HepG2 (cell line): ENCODE results near the gene VWA3A. TPM values are rescaled to one million over a fixed set of nuclear protein-coding genes. Genes with fewer than 3 reads are reported as not detected.

ENCODE experiments used
- ATF7 ChIP-seq, 2 experiments: fragments of 450-650 bp in 1 of 2; sonication (generic) in 1 of 2; formaldehyde crosslinking in 1 of 2; IDR thresholded peaks; 2 replicates each; pipeline versions ENCODE4 v1.4.0 to v1.6.1; 2016 to 2020; ENCODE audit warnings: antibody characterized with exemption in 1 of 2, mild to moderate bottlenecking in 1 of 2, missing genetic modification reagents in 1 of 2
- CC2D1A ChIP-seq: sonication (generic); formaldehyde crosslinking; IDR thresholded peaks from 2 replicates; pipeline ENCODE4 v1.8.1; 2023; ENCODE audit warnings: mild to moderate bottlenecking, missing genetic modification reagents
- EEA1 ChIP-seq: sonication (generic); formaldehyde crosslinking; IDR thresholded peaks from 2 replicates; pipeline ENCODE4 v1.5.1; 2020; ENCODE audit warnings: mild to moderate bottlenecking, missing genetic modification reagents, borderline replicate concordance
- EZH2 ChIP-seq: conservative IDR thresholded peaks from 2 replicates; pipeline ENCODE4 v1.6.1; 2012; ENCODE audit warnings: mild to moderate bottlenecking, low read depth, low read length, moderate library complexity
- FLYWCH1 ChIP-seq: sonication (generic); formaldehyde crosslinking; IDR thresholded peaks from 2 replicates; pipeline ENCODE4 v1.8.1; 2023; ENCODE audit warnings: mild to moderate bottlenecking, missing genetic modification reagents
- FOXA1 ChIP-seq, 2 experiments: fragments of 450-650 bp in 1 of 2; sonication (generic) in 1 of 2; formaldehyde crosslinking in 1 of 2; IDR thresholded peaks; 2 replicates each; pipeline versions ENCODE4 v1.4.0 to v1.6.1; 2016 to 2020; ENCODE audit warnings: missing genetic modification reagents in 1 of 2
- GABPA ChIP-seq, 2 experiments: IDR thresholded peaks; 2 replicates each; pipeline ENCODE4 v1.6.1; 2011 to 2016; ENCODE audit warnings: low read depth in 2 of 2, low read length in 1 of 2, missing biosample characterization in 1 of 2, missing genetic modification characterization in 1 of 2
- IRX3 ChIP-seq: sonication (generic); formaldehyde crosslinking; IDR thresholded peaks from 2 replicates; pipeline ENCODE4 v1.8.1; 2023; ENCODE audit warnings: mild to moderate bottlenecking, low read depth, missing genetic modification reagents, borderline replicate concordance
- MATR3 ChIP-seq: sonication (generic); formaldehyde crosslinking; IDR thresholded peaks from 2 replicates; pipeline ENCODE4 v1.4.0; 2020; ENCODE audit warnings: missing genetic modification reagents
- NCOA1 ChIP-seq: sonication (generic); formaldehyde crosslinking; IDR thresholded peaks from 2 replicates; pipeline ENCODE4 v1.9.0; 2021; ENCODE audit warnings: missing genetic modification reagents
- NFYB ChIP-seq: sonication (generic); formaldehyde crosslinking; IDR thresholded peaks from 2 replicates; pipeline ENCODE4 v1.4.0; 2020; ENCODE audit warnings: missing genetic modification reagents
- REL ChIP-seq: sonication (generic); formaldehyde crosslinking; conservative IDR thresholded peaks from 2 replicates; pipeline ENCODE4 v1.8.0; 2022; ENCODE audit warnings: mild to moderate bottlenecking, missing genetic modification reagents, moderate library complexity
- SATB2 ChIP-seq: sonication (generic); formaldehyde crosslinking; IDR thresholded peaks from 2 replicates; pipeline ENCODE4 v1.5.0; 2020; ENCODE audit warnings: missing genetic modification reagents
- SP140L ChIP-seq: sonication (generic); formaldehyde crosslinking; IDR thresholded peaks from 2 replicates; pipeline ENCODE4 v1.4.0; 2020; ENCODE audit warnings: missing genetic modification reagents, borderline replicate concordance
- SSRP1 ChIP-seq: IDR thresholded peaks from 2 replicates; pipeline ENCODE4 v1.6.1; 2016; ENCODE audit warnings: control low read depth
- TCF7L2 ChIP-seq: IDR thresholded peaks from 2 replicates; pipeline ENCODE4 v1.6.1; 2011; ENCODE audit warnings: mild to moderate bottlenecking, low read depth, low read length, moderate library complexity
- TEAD3 ChIP-seq: optimal IDR thresholded peaks from 2 replicates; pipeline ENCODE3; 2016; ENCODE audit warnings: borderline replicate concordance
- ZBTB21 ChIP-seq: sonication (generic); formaldehyde crosslinking; IDR thresholded peaks from 2 replicates; pipeline ENCODE4 v1.4.0; 2020; ENCODE audit warnings: missing genetic modification reagents
- ZFP36L2 ChIP-seq: sonication (generic); formaldehyde crosslinking; IDR thresholded peaks from 2 replicates; pipeline ENCODE4 v1.4.0; 2020; ENCODE audit warnings: missing genetic modification reagents
- ZNF235 ChIP-seq: sonication (generic); formaldehyde crosslinking; IDR thresholded peaks from 2 replicates; pipeline ENCODE4 v1.8.1; 2023; ENCODE audit warnings: mild to moderate bottlenecking, missing genetic modification reagents, borderline replicate concordance
- ZNF292 ChIP-seq: sonication (generic); formaldehyde crosslinking; IDR thresholded peaks from 2 replicates; pipeline ENCODE4 v1.8.1; 2022; ENCODE audit warnings: mild to moderate bottlenecking, low read depth, missing genetic modification reagents, borderline replicate concordance
- polyA plus RNA-seq, 8 experiments: library from polyadenylated mRNA; depleted of rRNA in 3 of 8; stranded (reverse) in 7 of 8; unstranded in 1 of 8; fragments of >200 nt; fragmentation: Illumina TruSeq in 4 of 8; extraction: Trizol in 4 of 8; gene quantifications; 2 replicates each; pipeline versions ENCODE4 v1.2.1 to v1.2.3, GENCODE V29; 2011 to 2016; ENCODE audit warnings: low read depth in 4 of 8, missing spikeins in 1 of 8, mixed read lengths in 1 of 8; ENCODE audit not compliant: insufficient read depth in 1 of 8
- total RNA-seq, 5 experiments: library from RNA; depleted of rRNA; stranded (reverse); fragments of >200 nt; fragmentation: Illumina TruSeq; extraction: Trizol; gene quantifications; 2 replicates each; pipeline ENCODE4 v1.2.3, GENCODE V29; 2016; ENCODE audit warnings: low read depth in 1 of 5
- TF ChIP-seq, protein P1 (sequence below): sonication (generic); formaldehyde crosslinking; IDR thresholded peaks from 2 replicates; pipeline ENCODE4 v1.4.0; 2020; ENCODE audit warnings: missing genetic modification reagents
- TF ChIP-seq, protein P2 (sequence below): sonication (generic); formaldehyde crosslinking; IDR thresholded peaks from 2 replicates; pipeline ENCODE4 v1.4.0; 2020; ENCODE audit warnings: missing genetic modification reagents
- TF ChIP-seq, protein P3 (sequence below): IDR thresholded peaks from 2 replicates; pipeline ENCODE4 v1.6.1; 2018; ENCODE audit warnings: missing genetic modification reagents

Gene VWA3A
- total and polyA plus RNA-seq, 2 of the 13 experiments (the other 11 are each of a cell fraction or from before 2014, with no cell fraction given): 0.03 to 0.07 TPM

DNA sequence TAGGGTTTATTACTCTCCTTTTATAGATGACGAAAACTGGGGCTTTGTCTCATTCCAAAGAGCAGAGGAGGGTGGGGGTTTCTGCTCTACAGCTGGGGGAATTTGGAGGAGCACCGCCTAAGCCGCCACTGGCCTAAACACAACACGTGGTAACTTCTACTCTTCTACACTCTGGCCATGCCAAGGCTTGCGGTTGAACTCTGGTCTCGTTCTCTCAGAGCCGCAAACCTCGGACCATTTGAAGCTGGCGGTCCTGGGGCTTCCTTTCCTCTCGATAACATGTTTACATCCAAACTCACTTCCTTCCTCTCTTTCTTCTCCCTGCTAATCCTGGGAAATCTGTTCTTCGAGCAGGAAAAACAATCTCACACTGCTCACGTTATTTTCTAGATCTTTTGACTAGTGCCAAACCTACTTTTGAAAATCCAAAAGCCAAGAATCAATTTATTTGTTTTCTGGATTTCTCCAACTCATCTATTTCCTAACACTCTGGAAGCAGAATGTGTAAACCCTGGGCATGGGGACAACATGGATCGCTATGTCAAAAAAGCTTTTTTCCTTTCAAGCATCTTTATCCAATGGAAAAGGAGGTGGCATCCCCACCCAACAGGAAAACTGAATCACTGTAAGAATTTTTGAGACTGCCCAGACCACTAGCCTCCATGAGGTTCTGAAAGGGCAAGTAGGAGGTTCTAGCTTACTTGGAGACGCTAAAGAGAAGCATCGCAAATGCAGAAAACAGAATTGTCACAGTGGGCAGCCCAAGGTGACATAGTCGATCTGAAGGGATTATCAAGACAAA lies 100.1 kb downstream of the VWA3A start (continued):
- TF ChIP-seq, protein P1, sequence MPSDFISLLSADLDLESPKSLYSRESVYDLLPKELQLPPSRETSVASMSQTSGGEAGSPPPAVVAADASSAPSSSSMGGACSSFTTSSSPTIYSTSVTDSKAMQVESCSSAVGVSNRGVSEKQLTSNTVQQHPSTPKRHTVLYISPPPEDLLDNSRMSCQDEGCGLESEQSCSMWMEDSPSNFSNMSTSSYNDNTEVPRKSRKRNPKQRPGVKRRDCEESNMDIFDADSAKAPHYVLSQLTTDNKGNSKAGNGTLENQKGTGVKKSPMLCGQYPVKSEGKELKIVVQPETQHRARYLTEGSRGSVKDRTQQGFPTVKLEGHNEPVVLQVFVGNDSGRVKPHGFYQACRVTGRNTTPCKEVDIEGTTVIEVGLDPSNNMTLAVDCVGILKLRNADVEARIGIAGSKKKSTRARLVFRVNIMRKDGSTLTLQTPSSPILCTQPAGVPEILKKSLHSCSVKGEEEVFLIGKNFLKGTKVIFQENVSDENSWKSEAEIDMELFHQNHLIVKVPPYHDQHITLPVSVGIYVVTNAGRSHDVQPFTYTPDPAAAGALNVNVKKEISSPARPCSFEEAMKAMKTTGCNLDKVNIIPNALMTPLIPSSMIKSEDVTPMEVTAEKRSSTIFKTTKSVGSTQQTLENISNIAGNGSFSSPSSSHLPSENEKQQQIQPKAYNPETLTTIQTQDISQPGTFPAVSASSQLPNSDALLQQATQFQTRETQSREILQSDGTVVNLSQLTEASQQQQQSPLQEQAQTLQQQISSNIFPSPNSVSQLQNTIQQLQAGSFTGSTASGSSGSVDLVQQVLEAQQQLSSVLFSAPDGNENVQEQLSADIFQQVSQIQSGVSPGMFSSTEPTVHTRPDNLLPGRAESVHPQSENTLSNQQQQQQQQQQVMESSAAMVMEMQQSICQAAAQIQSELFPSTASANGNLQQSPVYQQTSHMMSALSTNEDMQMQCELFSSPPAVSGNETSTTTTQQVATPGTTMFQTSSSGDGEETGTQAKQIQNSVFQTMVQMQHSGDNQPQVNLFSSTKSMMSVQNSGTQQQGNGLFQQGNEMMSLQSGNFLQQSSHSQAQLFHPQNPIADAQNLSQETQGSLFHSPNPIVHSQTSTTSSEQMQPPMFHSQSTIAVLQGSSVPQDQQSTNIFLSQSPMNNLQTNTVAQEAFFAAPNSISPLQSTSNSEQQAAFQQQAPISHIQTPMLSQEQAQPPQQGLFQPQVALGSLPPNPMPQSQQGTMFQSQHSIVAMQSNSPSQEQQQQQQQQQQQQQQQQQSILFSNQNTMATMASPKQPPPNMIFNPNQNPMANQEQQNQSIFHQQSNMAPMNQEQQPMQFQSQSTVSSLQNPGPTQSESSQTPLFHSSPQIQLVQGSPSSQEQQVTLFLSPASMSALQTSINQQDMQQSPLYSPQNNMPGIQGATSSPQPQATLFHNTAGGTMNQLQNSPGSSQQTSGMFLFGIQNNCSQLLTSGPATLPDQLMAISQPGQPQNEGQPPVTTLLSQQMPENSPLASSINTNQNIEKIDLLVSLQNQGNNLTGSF (CRISPR knock-in tag): peak; percentile 51; the same call in 1 of the 2 replicates
- TF ChIP-seq GABPA (IDR thresholded peaks at IDR 0.05; ENCODE audit: low read depth, low read length) (no peak), GABPA (CRISPR knock-in tag; IDR thresholded peaks at IDR 0.05; ENCODE audit: low read depth) (no peak), ZNF235 (CRISPR knock-in tag) (no peak), ZNF292 (CRISPR knock-in tag) (peak; percentile 53; the same call in 1 of the 2 replicates), ZFP36L2 (CRISPR knock-in tag) (peak; percentile 79; the same call in 1 of the 2 replicates), SP140L (no peak), NCOA1 (no peak), TEAD3 (peak; percentile 93), IRX3 (CRISPR knock-in tag) (peak; percentile 84), FOXA1 (IDR thresholded peaks at IDR 0.05) (no peak), FOXA1 (CRISPR knock-in tag; IDR thresholded peaks at IDR 0.05) (peak; percentile 90), SATB2 (peak; percentile 55; the same call in 1 of the 2 replicates), ATF7 (IDR thresholded peaks at IDR 0.05) (no peak), ATF7 (CRISPR knock-in tag; IDR thresholded peaks at IDR 0.05) (no peak), REL (no peak), EZH2 (no peak), MATR3 (CRISPR knock-in tag) (no peak), SSRP1 (CRISPR knock-in tag) (no peak), CC2D1A (no peak; the same call in 1 of the 2 replicates), TCF7L2 (no peak), FLYWCH1 (CRISPR knock-in tag) (no peak), NFYB (CRISPR knock-in tag) (peak; percentile 80), ZBTB21 (CRISPR knock-in tag) (peak; percentile 53; the same call in 1 of the 2 replicates), EEA1 (CRISPR knock-in tag) (no peak; the same call in 1 of the 2 replicates)
- TF ChIP-seq, protein P2, sequence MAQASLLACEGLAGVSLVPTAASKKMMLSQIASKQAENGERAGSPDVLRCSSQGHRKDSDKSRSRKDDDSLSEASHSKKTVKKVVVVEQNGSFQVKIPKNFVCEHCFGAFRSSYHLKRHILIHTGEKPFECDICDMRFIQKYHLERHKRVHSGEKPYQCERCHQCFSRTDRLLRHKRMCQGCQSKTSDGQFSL: peak; percentile 54; the same call in 1 of the 2 replicates
- TF ChIP-seq, protein P3, sequence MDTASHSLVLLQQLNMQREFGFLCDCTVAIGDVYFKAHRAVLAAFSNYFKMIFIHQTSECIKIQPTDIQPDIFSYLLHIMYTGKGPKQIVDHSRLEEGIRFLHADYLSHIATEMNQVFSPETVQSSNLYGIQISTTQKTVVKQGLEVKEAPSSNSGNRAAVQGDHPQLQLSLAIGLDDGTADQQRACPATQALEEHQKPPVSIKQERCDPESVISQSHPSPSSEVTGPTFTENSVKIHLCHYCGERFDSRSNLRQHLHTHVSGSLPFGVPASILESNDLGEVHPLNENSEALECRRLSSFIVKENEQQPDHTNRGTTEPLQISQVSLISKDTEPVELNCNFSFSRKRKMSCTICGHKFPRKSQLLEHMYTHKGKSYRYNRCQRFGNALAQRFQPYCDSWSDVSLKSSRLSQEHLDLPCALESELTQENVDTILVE (CRISPR knock-in tag): peak; percentile 95
